NCI-H510A (cell line): ENCODE data around the gene CPLANE1.
"Not testable (repeated sequence)": the region's sequence is repeated elsewhere in the genome, so short reads cannot be mapped to it uniquely, and the experiment has no call there.

ENCODE experiments used
- DNase-seq: peaks from one replicate; lab custom pipeline; 2025; lab: John Stamatoyannopoulos, UW

The CPLANE1 gene

DNA sequence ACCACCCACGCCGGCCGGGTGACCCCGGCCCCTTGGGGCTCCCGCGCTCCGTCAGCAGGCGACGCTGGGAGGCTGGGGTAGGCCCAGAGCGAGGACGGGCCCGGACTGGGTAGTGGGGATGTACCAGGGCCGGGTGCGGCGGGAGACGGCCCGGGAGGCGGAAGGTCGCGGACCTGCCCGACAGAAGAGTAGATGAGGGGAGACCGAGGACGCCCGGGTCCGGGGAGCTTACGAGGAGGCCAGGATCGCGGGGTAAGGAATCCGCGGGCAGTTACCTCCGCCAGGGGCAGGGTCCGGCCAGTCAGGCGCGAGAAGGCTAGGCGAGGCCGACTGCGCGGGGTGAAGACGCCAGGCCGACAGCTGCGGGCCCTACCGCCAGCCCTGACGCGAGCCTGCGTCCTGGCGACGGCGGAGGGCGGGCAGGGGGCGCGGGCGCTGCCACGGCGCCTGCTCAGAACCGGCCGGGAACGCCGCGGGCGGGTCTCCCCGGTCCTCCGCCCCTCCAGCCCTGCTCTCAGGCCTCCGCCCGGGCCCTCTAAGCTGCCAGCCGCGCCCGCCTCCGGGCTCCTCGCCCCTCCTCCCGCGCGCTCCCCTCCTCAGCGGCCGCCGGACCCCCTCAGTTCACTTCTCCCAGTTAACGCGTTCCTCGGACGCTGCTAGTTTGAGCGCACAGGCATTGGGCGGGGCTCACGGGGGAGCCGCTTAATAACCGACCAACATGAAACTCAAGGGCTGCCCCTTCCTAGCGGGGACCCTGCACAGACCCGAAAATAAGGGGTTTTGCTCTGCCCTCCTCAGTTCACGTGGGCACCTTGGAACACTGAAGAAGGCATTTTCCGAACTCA is at the start of gene CPLANE1:
TSS of gene CPLANE1 (minus strand) at position 407 of the 845 bp plus-strand sequence. CDS start 1,678 bp downstream, outside the sequence.
- peak; percentile 80 for DNase-seq

GRCh38 chr5:37296313-37296712 is 47.1 kb upstream of the CPLANE1 start:
- not testable (repeated sequence) for DNase-seq

- no peak for DNase-seq
Observed at GRCh38 chr5:37283214-37283820, 34.1 kb upstream of the CPLANE1 start.

DNA sequence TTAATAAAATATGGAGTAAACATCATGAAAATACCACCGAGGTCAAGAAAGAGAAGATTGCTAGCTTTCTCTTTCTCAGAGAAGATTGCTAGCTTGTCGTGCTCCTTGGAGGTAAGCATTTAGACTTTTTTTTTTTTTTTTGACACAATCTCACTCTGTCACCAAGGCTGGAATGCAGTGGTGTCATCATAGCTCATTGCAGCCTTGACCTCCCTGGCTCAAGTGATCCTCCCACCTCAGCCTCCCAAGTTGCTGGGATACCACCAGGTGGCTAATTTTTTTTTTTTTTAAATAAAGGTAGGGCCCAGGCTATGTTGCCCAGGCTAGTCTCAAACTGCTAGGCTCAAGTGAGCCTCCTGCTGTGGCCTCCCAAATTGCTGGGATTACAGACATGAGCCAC is 26.3 kb upstream of the CPLANE1 start:
- DNase-seq, result no peak

DNA sequence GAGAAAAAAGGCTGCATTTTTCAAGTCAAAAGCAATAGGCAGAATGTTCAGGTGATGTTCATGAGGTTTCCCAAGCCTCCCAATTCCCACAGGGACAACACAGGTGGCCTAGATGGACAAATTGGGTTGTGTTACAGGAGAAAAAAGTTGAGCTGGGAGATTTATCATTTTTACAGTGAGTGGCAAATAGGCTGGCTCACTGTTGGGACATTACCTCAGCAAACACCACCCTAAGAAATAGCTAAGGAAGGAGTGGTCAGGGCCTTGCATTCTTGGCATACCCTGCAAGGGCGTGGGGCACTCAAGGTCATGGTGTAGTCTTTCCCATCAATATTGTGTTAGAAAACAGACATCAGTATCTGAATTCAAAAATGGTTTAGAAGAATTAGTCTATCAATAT is 23.3 kb upstream of the CPLANE1 start:
- DNase-seq, result no peak

DNA sequence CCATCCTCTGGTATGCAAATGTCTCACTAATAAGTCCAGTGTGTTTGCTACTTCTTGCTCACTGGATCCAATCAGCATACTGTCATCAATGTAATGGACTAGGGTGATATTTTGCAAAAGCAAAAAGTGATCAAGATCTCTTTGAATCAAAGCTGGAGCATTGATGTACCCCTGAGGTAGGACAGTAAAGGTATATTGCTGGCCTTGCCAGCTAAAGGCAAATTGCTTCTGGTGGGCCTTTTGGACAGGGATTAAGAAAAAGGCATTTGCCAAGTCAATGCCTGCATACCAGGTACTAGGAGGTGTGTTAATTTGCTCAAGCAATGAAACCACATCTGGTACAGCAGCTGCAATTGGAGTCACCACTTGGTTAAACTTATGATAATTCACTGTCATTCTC is 18.9 kb upstream of the CPLANE1 start:
- not testable (repeated sequence) for DNase-seq

GRCh38 chr5:37255774-37256358 is 6.7 kb upstream of the CPLANE1 start:
- no peak for DNase-seq

DNA sequence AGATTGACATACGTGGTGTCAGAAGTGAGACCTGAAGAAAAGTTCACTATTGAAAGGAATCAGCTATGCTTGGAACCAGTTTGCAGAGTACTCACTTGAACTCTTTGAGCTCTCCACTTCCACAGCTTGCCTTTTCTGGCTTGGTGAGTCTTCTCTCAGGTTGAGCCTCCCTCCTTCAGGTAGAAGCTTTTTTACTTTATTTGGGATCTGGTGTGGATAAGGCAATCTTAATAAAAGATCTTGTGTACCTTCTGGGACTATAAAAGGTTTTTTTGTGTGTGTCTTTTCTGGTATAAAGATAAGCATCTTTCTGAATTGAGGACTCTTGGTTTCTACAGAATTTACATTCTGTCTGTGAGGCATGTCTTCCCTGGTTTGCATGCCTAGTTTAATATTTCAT is 5.4 kb upstream of the CPLANE1 start:
- no peak for DNase-seq

GRCh38 chr5:37251665-37252064 is 2.5 kb upstream of the CPLANE1 start:
- no peak for DNase-seq

DNA sequence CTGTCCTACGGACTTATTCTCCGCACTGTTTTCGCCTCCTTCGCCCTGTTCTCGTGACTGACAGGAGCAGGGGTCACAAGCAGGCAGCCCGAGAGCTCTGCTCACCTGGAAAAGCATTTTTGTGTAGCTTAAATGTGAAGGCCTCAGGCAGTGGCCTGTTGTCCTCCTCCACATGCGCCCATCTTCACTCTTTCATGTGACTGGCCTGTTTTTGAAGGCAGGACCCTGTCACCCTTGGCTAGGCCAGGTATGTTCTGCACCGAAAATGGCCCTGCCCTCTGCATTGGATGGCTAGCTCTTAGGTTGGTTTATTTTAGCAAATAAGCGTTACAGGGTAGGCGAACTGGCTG is 614 bp upstream of the CPLANE1 start:
- no peak for DNase-seq

GRCh38 chr5:37248421-37248969 is 681 bp downstream of the CPLANE1 start:
- no peak for DNase-seq

DNA sequence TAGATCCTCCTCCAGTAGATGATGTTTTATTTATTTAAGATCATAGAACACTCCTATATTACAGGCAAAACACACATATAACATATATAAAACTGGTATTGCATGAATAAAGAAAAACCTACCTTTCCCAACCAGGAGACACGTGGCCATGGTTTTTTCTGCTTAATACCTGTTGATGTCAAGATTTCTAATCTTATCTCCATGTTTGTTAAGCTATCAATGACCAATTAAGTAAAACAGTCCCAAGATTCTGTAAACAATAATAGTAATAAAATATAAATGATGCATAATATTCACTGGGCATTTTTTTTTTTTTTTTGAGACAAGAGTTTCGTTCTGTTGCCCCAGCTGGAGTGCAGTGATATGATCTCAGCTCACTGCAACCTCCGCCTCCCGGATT is 1.7 kb downstream of the CPLANE1 start:
- no peak for DNase-seq

DNA sequence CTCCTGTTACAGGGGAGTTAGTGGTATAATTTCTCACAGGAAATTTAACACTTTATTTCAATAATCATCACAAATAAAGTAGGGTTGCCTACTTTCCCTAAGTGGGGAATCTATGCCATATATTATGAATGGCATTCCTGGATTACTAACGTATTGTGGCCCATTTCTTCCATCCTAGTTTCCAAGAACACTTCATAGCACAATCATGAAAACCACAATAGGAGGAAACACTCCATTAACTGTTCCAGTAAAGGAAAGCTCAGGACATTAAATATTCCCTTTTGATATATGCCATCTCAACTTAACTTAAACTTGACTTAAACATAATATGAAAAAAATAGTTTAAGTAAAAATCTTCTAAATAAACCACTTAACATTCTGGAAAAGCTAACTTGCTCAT is 2.1 kb downstream of the CPLANE1 start:
- no peak for DNase-seq

DNA sequence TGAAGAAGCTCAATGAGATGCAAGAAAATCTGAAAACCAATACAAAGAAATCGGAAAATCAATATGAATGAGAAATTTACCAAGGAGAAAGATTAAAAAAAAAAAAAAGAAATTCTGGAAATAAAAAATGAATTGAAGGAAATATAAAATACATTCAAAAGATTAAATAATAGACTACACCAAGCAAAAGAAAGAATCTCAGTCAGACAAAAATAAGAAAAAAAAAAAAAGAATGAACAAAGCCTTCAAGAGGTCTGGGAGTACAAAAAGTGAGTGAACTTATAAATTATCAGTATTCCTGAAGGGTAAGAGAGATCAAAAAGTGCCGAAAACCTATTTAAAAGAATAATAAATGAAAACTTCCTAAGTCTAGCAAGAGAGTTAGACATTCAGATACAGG is 14.9 kb downstream of the CPLANE1 start:
- DNase-seq, result no peak

- no peak for DNase-seq
Observed at GRCh38 chr5:37226377-37226776, 22.8 kb downstream of the CPLANE1 start.

GRCh38 chr5:37222181-37222580 is 27.0 kb downstream of the CPLANE1 start:
- DNase-seq, result no peak

GRCh38 chr5:37220426-37220825 is 28.8 kb downstream of the CPLANE1 start:
- DNase-seq, result not testable (repeated sequence)

DNA sequence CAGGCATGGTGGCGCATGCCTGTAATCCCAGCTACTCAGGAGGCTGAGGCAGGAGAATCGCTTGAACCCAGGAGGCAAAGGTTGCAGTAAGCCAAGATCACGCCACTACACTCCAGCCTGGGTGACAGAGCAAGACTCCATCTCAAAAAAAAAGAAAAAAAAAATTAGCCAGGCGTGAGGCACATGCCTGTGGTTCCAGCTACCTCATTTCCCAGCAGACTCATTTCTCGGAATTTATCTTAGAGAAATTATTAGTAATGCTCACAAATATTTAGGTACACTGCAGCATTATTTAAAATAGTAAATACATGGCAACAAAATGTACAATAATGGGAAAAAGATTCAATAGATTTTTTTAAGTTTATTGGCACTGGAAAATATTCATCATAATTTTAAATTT is 29.8 kb downstream of the CPLANE1 start:
- DNase-seq, result not testable (repeated sequence)

DNA sequence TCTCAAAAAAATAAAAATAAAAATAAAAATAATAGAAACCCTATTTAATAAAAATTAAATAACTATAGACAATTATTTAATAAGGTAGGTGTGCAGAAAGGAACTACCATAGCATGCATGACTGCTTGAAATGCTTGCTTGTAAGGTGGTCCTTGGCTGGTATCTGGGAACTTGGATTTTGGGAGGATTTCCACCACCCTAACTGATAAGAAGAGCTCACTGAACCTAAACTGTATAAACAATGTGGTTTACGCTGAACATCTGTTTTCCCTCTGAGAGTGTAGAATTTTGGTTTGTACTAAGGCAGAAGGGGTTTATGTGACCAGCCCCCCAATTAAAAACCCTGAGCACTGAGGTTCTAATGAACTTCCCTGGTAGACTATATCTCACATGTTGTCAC is 31.2 kb downstream of the CPLANE1 start:
- DNase-seq, result no peak

GRCh38 chr5:37214550-37214949 is 34.6 kb downstream of the CPLANE1 start:
- DNase-seq, result peak; percentile 4

DNA sequence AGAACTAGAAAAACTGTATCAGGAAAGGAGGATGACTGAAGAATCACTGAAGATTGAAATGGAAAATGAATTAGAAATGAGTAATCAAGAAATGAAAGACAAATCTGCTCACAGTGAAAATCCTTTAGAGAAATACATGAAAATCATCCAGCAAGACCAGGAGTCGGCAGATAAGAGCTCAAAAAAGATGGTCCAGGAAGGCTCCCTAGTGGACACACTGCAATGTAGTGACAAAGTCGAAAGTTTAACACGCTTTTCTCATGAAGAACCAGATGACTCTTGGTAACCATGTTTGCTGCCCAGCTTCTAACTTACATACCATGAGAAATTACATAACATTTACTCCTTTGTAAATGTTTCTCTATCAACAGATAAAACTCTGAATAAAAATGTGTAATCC is 37.1 kb downstream of the CPLANE1 start:
- DNase-seq, result no peak

- no peak for DNase-seq
Observed at GRCh38 chr5:37211661-37212060, 37.5 kb downstream of the CPLANE1 start.
